GM12801 (cell line): ENCODE measurements around the gene VENTX.

Experiments used
- TF ChIP-seq, protein P1 (sequence below): IDR thresholded peaks from one replicate; pipeline ENCODE4 v1.5.1; 2011; ENCODE audit warnings: control low read depth; ENCODE audit not compliant: insufficient read length; ENCODE audit errors: extremely low read depth

The VENTX gene

DNA sequence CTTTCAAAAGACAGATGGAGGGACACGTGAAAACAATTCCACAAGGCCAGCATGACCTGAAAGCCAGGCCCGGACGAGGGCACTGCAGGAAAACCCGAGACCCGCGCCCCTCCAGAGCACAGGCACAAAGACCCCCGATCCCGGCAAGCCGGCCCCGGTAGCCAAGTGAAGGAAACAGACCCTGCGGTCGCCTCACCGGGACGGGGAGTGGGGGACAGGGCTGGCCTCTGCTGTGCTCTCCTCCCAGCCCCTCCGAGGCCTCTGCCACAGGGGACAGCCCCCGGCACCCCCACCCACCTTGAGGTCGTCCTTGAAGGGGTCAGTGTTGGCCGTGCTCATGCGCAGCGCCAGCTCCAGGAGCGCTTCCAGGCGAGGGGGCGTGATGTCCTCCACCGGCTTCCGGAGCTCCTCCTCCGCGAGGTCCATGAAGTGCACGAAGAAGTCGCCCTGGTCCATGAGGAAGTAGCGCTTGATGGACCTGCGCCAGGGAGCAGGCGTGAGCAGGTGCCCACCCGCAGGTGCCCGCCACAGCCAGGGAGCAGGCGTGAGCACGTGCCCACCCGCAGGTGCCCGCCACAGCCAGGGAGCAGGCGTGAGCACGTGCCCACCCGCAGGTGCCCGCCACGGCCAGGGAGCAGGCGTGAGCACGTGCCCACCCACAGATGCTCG lies 50.3 kb downstream of the VENTX start:
- TF ChIP-seq, protein P1, sequence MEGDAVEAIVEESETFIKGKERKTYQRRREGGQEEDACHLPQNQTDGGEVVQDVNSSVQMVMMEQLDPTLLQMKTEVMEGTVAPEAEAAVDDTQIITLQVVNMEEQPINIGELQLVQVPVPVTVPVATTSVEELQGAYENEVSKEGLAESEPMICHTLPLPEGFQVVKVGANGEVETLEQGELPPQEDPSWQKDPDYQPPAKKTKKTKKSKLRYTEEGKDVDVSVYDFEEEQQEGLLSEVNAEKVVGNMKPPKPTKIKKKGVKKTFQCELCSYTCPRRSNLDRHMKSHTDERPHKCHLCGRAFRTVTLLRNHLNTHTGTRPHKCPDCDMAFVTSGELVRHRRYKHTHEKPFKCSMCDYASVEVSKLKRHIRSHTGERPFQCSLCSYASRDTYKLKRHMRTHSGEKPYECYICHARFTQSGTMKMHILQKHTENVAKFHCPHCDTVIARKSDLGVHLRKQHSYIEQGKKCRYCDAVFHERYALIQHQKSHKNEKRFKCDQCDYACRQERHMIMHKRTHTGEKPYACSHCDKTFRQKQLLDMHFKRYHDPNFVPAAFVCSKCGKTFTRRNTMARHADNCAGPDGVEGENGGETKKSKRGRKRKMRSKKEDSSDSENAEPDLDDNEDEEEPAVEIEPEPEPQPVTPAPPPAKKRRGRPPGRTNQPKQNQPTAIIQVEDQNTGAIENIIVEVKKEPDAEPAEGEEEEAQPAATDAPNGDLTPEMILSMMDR, result no peak

DNA sequence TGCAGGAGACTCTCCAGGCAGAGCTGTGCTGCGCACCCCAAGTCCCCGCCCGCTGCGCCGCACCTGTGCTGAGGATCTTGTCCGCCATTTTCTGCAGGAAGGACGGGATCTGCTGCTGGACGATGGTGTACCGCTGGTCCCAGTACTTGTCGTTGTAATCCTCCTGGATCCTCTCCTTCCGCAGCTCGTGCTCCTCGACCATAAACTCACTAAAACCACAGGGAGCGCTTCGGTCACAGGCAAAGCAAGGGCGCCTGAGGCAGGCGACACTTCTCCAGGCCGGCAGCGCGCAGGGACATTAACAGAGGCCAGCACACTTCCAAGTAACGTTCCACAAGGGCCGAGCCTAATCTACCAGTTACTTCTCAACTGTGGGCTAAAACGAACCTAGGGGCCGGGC lies 52.1 kb downstream of the VENTX start:
- TF ChIP-seq, protein P1, result no peak
